Medulla oblongata (tissue), 1 donor: Measurements from ENCODE around the gene EPB41L3.
A peak's percentile ranks its signal among the peaks of the same experiment; 100 is the strongest.

Experiments
- DNase-seq: peaks from one replicate; pipeline ENCODE4 v3.0.0-alpha.2; 2015; ENCODE audit errors: extremely low spot score

The EPB41L3 gene

DNA sequence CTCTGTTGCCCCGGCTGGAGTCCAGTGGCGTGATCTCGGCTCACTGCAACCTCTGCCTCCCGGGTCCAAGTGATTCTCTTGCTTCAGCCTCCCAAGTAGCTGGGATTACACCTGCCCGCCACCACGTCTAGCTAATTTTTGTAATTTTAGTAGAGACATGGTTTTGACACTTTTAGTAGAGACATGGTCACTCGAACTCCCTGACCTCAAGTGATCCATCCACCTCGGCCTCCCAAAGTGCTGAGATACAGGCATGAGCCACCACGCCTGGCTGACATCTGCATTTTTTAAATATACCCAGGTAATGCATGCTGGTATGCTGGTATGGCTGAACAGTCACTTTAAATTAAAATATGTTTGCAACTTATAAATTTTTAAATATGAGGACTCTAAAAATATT lies 91.9 kb downstream of the EPB41L3 start:
- no peak for DNase-seq

DNA sequence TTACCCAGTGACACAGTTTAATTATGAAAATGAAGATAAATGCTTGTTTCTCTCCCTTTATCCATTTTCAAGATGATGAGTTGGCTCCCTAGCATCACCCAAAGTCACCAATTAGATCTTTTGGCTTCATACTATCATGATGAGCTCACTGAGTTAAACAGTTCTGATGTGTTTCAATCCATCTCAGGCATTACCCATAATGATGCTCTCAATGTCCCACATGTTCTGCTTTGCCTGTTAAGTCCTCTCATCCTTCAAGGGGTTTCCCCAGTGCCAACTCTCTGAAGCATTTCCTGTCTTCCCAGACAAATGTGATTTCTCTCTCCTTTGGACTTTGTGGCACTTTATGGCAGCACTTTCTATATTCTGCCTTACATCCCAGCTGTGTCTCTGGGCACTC lies 92.6 kb downstream of the EPB41L3 start:
- DNase-seq, result no peak

GRCh38 chr18:5449858-5450509 lies 93.8 kb downstream of the EPB41L3 start:
- no peak for DNase-seq

- DNase-seq, result no peak
Measured at GRCh38 chr18:5447442-5447841, 96.4 kb downstream of the EPB41L3 start.

DNA sequence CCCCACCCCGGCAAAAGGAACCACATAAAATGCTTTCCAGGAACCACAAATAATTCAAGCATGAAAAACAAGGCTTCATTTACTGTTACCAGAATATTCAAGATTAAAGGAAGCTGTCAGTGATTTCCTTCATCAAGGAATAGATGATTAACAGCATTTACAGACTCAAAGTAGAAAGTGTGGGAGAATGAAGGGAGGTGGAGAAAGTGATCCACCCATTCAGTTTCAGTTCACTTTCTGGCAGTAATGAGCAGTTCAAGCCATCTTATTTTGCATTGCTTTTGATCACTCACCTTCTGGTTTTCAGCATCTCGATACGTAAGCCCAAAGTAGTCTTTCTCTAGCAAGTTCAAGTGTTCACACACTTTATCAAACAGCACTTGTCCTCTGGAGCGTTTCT lies 99.0 kb downstream of the EPB41L3 start:
- DNase-seq, result no peak

GRCh38 chr18:5444269-5444668 lies 99.5 kb downstream of the EPB41L3 start:
- no peak for DNase-seq

- DNase-seq, result peak; percentile 42
Measured at GRCh38 chr18:5439986-5440696, 103.7 kb downstream of the EPB41L3 start.

GRCh38 chr18:5434425-5434824 lies 109.4 kb downstream of the EPB41L3 start:
- DNase-seq, result no peak

- no peak for DNase-seq
Measured at GRCh38 chr18:5431836-5432575, 111.8 kb downstream of the EPB41L3 start.

DNA sequence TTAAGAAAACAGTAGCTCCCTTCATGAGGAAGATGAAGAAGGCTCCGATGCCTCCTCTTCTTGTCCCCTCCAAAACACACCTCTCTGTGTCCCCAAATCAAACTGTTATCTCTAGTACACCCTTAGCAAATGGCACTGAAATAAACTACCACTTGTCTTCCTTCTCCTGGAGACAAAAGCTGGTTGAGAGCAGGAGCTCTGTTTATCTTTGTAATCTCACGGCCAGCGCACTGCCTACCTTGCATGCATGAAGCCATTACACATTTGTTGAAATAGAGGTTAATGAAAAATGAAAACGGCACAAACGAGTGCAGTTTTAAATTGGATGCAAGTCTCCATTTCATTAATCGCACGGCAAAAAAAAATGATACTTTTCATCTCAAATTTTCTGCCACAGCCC lies 113.7 kb downstream of the EPB41L3 start:
- DNase-seq, result no peak

GRCh38 chr18:5429681-5430080 lies 114.1 kb downstream of the EPB41L3 start:
- no peak for DNase-seq

GRCh38 chr18:5425721-5426120 lies 118.1 kb downstream of the EPB41L3 start:
- no peak for DNase-seq

DNA sequence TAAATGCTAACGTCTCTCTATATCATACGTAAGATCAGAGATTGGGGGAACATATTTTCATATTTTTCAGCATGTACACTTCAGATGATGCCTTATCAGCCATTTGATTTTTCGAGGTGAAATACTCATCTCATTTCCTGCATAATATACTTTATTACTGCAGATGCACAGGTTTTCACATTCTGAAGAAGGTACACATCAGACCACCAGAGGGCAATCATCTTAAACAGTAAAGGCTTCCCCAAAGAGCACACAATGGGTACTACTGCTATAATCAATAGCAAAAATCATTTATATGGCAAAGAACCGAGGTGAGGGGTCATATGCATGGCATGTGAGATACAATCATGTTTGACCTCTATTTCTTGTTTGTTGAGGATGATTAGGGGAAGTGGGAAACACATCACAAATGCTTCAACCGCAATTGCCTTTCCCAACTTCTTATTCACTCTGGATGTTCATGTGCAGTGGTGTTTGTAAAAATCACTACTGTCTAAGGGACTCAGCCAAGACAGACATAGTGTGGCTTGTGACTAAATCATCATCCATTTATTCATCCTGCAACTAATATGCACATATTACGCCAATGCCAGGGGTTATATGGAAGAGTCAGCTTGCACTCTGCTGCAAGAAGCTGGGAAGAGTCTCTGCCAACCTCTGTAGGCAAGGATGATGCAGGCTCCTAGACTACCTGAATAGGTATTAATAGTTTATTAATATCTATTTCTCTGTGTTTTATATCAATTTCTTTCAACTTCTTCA lies 118.7 kb downstream of the EPB41L3 start:
- peak; percentile 58 for DNase-seq

DNA sequence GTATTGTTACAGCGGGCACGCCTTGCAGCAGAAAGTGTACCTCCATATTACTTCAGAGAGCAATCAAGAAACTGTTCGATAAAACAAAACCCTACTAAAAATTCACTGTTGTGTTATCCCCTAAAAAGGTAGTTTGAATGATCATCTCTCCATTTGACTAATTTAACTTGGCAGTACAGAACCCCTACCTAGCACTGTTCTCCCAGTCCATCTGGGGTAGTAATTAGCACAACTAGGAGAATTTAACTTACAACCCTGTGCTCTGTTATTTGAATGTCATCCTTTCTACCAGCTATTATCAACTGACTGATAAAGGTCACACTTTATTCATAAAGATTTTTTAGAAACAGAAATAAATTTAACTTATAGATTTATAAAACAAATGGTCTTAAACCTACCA lies 121.2 kb downstream of the EPB41L3 start:
- no peak for DNase-seq

GRCh38 chr18:5421981-5422380 lies 121.8 kb downstream of the EPB41L3 start:
- no peak for DNase-seq

- peak; percentile 60 for DNase-seq
Measured at GRCh38 chr18:5420906-5421305, 122.9 kb downstream of the EPB41L3 start.

DNA sequence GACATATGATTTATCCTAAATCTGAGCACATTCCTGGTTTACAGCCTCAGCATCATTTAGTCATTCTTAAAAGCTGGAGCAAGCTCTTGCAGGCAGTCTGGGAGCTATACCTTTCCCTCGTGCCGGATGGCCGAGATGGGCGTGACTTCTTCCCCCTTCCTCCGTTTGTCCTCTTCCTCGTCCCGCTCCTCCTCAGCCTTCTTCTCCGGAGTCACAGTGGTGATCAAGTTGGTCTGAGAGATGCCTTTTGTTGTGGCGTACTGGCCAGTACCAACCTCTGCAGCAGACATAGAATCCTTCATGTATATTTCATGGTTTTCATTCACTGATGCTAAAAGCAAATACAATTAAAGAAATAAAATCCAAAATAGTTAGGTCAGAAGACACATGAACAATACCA lies 124.2 kb downstream of the EPB41L3 start:
- DNase-seq, result peak; percentile 63

DNA sequence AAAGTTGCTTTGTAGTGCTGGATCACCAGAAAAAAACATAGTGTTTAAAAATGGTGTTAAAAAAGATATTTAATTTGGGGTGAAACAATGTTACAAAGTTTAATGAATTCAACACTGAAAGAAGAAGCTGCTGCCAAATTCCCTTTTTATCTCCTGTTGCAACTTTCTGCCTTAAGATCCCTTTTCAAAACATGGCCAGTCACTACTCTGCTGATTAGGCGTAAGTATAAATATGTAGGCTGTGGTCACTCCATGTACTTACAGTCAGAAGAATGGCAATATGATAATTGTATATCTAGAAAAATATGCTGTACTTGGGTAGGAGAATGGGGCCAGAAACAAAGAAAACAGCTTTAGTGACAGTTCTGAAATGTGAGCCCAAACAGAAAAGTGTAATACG lies 124.8 kb downstream of the EPB41L3 start:
- DNase-seq, result peak; percentile 52

- peak; percentile 87 for DNase-seq
Measured at GRCh38 chr18:5417342-5417741, 126.5 kb downstream of the EPB41L3 start.

GRCh38 chr18:5416112-5416511 lies 127.7 kb downstream of the EPB41L3 start:
- DNase-seq, result no peak

DNA sequence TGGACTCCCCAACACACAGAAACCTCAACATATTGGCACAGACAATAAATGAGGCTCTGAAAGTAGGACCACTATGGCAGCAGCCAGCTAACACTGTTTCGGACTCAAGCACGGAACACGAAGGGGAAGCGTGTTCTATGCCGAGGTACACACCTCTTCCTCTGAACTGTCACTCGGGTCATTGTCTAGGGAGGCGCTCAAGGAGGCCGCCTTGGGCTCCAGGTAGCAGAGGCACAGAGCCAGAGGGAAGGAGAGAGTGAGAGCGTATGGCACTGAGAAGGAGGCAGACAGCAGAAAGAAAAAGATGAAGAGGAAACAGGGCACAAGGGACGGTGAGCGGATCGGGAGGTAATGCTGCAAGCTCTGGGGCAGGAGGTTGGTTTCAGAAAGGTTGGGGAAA lies 128.1 kb downstream of the EPB41L3 start:
- no peak for DNase-seq

GRCh38 chr18:5415031-5415430 lies 128.8 kb downstream of the EPB41L3 start:
- DNase-seq, result peak; percentile 69
